HCT116 (cell line): Measurements from ENCODE around the gene EZH1.

Experiments used
- CEBPB ChIP-seq: IDR thresholded peaks from 2 replicates; pipeline ENCODE4 v1.6.1; 2012; ENCODE audit warnings: low read depth
- EZH2 ChIP-seq: fragments of 200-600 bp; sonication (generic); IDR thresholded peaks from 2 replicates; pipeline ENCODE4 v1.6.1; 2017; ENCODE audit warnings: antibody characterized with exemption, mixed run types
- FOSL1 ChIP-seq: IDR thresholded peaks from 2 replicates; pipeline ENCODE4 v1.6.1; 2012; ENCODE audit warnings: low read depth
- JUND ChIP-seq: IDR thresholded peaks from 2 replicates; pipeline ENCODE4 v1.6.1; 2012
- POLR2A ChIP-seq: IDR thresholded peaks from 2 replicates; pipeline ENCODE4 v1.7.0; 2011; ENCODE audit warnings: borderline replicate concordance; ENCODE audit not compliant: insufficient read depth, insufficient read length; ENCODE audit errors: extremely low read depth
- POLR2AphosphoS5 ChIP-seq: IDR thresholded peaks from 2 replicates; pipeline ENCODE4 v1.6.1; 2011; ENCODE audit warnings: mild to moderate bottlenecking, low read depth, low read length, moderate library complexity
- SIN3A ChIP-seq: IDR thresholded peaks from 2 replicates; pipeline ENCODE4 v1.6.1; 2012; ENCODE audit warnings: low read depth
- TCF7L2 ChIP-seq: IDR thresholded peaks from 2 replicates; pipeline ENCODE4 v1.7.0; 2011; ENCODE audit warnings: borderline replicate concordance, inconsistent platforms; ENCODE audit not compliant: insufficient read depth, insufficient read length; ENCODE audit errors: extremely low read depth
- YY1 ChIP-seq: IDR thresholded peaks from 2 replicates; pipeline ENCODE4 v1.6.1; 2011; ENCODE audit warnings: low read length, low read depth, moderate library complexity, mild to moderate bottlenecking; ENCODE audit not compliant: insufficient replicate concordance; ENCODE audit errors: extremely low read depth
- ZNF274 ChIP-seq: fragments of 200-500 bp; sonication (Bioruptor generic); IDR thresholded peaks from 2 replicates; pipeline ENCODE4 v1.6.1; 2014; ENCODE audit warnings: mild to moderate bottlenecking, low read depth, low read length, inconsistent platforms
- TF ChIP-seq, protein P1 (sequence below), 3 experiments: fragments of 200-600 bp in 1 of 3; sonication (generic) in 1 of 3; IDR thresholded peaks in 2 of 3; conservative IDR thresholded peaks in 1 of 3; 2 replicates each; pipeline ENCODE4 v1.5.1; 2012 to 2017; ENCODE audit warnings: low read depth in 2 of 3, low read length in 2 of 3, antibody characterized with exemption in 1 of 3, borderline replicate concordance in 1 of 3, control low read depth in 1 of 3, mild to moderate bottlenecking in 1 of 3, mixed read lengths in 1 of 3, mixed run types in 1 of 3, moderate library complexity in 1 of 3; ENCODE audit not compliant: insufficient read depth in 1 of 3
- TF ChIP-seq, protein P2 (sequence below): IDR thresholded peaks from 2 replicates; pipeline ENCODE4 v1.6.1; 2012; ENCODE audit warnings: low read depth
- TF ChIP-seq, protein P3 (sequence below): IDR thresholded peaks from 2 replicates; pipeline ENCODE4 v1.6.1; 2012

DNA sequence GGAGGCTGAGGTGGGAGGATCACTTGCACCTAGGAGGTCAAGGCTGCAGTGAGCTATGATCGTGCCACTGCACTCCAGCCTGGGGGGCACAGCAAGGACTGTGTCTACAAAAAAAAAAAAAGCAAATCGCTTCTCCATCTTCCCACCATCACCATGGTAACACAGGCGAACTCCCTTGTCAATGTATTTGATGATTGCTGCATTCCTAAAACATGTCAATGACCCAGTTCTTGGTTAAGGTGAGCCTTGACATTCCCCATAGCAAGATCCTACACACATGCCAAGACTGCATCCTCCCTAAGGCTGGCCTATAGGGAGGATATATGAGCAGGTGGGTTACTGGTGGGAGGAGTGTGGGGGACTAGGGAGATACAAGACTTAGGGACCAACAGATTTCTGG, 50.3 kb downstream of the EZH1 start:
- TF ChIP-seq POLR2A (no peak), ZNF274 (no peak), TCF7L2 (no peak), POLR2AphosphoS5 (no peak), FOSL1 (no peak), EZH2 (no peak), YY1 (no peak), SIN3A (no peak), JUND (no peak), CEBPB (no peak)
- TF ChIP-seq, protein P1, sequence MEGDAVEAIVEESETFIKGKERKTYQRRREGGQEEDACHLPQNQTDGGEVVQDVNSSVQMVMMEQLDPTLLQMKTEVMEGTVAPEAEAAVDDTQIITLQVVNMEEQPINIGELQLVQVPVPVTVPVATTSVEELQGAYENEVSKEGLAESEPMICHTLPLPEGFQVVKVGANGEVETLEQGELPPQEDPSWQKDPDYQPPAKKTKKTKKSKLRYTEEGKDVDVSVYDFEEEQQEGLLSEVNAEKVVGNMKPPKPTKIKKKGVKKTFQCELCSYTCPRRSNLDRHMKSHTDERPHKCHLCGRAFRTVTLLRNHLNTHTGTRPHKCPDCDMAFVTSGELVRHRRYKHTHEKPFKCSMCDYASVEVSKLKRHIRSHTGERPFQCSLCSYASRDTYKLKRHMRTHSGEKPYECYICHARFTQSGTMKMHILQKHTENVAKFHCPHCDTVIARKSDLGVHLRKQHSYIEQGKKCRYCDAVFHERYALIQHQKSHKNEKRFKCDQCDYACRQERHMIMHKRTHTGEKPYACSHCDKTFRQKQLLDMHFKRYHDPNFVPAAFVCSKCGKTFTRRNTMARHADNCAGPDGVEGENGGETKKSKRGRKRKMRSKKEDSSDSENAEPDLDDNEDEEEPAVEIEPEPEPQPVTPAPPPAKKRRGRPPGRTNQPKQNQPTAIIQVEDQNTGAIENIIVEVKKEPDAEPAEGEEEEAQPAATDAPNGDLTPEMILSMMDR (IDR thresholded peaks at IDR 0.05 in 2 of 3, conservative IDR thresholded peaks at IDR 0.05 in 1 of 3; ENCODE audit: borderline replicate concordance in 1 of 3, insufficient read depth in 1 of 3, low read depth in 2 of 3, low read length in 2 of 3), result no peak
- TF ChIP-seq, protein P2, sequence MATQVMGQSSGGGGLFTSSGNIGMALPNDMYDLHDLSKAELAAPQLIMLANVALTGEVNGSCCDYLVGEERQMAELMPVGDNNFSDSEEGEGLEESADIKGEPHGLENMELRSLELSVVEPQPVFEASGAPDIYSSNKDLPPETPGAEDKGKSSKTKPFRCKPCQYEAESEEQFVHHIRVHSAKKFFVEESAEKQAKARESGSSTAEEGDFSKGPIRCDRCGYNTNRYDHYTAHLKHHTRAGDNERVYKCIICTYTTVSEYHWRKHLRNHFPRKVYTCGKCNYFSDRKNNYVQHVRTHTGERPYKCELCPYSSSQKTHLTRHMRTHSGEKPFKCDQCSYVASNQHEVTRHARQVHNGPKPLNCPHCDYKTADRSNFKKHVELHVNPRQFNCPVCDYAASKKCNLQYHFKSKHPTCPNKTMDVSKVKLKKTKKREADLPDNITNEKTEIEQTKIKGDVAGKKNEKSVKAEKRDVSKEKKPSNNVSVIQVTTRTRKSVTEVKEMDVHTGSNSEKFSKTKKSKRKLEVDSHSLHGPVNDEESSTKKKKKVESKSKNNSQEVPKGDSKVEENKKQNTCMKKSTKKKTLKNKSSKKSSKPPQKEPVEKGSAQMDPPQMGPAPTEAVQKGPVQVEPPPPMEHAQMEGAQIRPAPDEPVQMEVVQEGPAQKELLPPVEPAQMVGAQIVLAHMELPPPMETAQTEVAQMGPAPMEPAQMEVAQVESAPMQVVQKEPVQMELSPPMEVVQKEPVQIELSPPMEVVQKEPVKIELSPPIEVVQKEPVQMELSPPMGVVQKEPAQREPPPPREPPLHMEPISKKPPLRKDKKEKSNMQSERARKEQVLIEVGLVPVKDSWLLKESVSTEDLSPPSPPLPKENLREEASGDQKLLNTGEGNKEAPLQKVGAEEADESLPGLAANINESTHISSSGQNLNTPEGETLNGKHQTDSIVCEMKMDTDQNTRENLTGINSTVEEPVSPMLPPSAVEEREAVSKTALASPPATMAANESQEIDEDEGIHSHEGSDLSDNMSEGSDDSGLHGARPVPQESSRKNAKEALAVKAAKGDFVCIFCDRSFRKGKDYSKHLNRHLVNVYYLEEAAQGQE, result no peak
- TF ChIP-seq, protein P3, sequence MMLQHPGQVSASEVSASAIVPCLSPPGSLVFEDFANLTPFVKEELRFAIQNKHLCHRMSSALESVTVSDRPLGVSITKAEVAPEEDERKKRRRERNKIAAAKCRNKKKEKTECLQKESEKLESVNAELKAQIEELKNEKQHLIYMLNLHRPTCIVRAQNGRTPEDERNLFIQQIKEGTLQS, result no peak
